ENCODE measurements around the gene PIK3CB. TPM values are rescaled to one million over a fixed set of nuclear protein-coding genes. Genes with fewer than 3 reads are reported as not detected.

The PIK3CB gene
- total and polyA plus RNA-seq, 11 donors, result 6.9 to 38.1 (median 29.4) TPM

DNA sequence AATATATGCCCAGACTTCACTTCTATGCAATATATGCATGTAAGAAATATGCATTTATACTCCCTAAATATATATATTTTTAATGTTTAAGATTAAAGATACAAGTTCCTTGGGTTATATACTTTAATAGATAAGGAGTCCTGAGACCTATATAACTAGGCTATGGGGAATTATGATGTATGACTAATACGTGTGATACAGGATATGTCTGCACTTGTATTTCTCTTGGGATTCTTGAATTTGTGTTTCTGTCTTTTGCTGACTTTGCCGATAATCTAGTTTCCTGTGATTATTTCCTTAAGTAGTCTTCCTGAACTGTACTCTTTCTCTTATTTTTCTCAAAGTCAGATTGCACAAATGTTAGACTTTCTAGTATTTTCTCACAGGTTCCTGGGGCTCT is 109.6 kb downstream of the PIK3CB start:
- H3K4me3 ChIP-seq, result no peak overlapping the region
- peaks cover 0 to 10% (median 4%) of the 10 kb centered on the region in 9 donors for H3K36me3 ChIP-seq
- no peak for TF ChIP-seq POLR2A (IDR thresholded peaks at IDR 0.05)
- TF ChIP-seq, protein P1, sequence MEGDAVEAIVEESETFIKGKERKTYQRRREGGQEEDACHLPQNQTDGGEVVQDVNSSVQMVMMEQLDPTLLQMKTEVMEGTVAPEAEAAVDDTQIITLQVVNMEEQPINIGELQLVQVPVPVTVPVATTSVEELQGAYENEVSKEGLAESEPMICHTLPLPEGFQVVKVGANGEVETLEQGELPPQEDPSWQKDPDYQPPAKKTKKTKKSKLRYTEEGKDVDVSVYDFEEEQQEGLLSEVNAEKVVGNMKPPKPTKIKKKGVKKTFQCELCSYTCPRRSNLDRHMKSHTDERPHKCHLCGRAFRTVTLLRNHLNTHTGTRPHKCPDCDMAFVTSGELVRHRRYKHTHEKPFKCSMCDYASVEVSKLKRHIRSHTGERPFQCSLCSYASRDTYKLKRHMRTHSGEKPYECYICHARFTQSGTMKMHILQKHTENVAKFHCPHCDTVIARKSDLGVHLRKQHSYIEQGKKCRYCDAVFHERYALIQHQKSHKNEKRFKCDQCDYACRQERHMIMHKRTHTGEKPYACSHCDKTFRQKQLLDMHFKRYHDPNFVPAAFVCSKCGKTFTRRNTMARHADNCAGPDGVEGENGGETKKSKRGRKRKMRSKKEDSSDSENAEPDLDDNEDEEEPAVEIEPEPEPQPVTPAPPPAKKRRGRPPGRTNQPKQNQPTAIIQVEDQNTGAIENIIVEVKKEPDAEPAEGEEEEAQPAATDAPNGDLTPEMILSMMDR (IDR thresholded peaks at IDR 0.05), result no peak
- intact Hi-C loops (cut with DNase I), result no loop called here
- ATAC-seq, result no peak
- no peak overlapping the region for H3K27ac ChIP-seq
- no peaks in the 10 kb centered on the region for H3K9me3 ChIP-seq
- WGBS, 4 donors, result 30 to 51% (median 39%) methylated on average over 2 of the region's 2 CpGs
- H3K4me1 ChIP-seq, result peaks cover 0 to 20% (median 3%) of the 10 kb centered on the region in 12 donors
- no peaks in the 10 kb centered on the region for H3K27me3 ChIP-seq
- no peak for DNase-seq

DNA sequence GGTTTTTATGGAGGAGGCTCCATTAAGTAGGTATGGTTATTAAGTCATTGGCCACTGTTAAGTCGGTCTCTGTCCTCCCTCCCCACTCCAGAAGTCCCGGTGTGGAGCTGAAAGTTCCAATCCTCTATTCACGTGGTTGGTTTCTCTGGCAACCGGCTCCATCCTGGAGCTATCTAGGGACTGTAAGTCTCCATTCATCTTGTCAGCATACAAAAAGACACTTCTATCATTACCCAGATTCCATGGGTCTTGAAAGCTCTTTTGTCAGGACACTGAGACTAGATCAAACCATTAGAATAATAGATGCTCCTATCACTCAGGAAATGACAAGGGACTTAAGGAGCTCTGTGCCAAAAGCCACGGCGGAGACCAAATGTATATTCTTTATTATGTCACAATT is 110.3 kb downstream of the PIK3CB start:
- ATAC-seq (no peak), DNase-seq (no peak)
- Histone ChIP-seq H3K36me3 (peaks cover 0 to 8% (median 4%) of the 10 kb centered on the region in 9 donors), H3K27me3 (no peaks in the 10 kb centered on the region), H3K4me1 (peaks cover 0 to 20% (median 3%) of the 10 kb centered on the region in 12 donors), H3K4me3 (no peak overlapping the region), H3K9me3 (no peaks in the 10 kb centered on the region), H3K27ac (no peak overlapping the region)
- 62 to 77% (median 67%) methylated on average over 5 to 6 of the region's 6 CpGs for WGBS, 4 donors
- intact Hi-C loops (cut with DNase I), result no loop called here
- TF ChIP-seq, protein P1 (IDR thresholded peaks at IDR 0.05), result no peak
- TF ChIP-seq POLR2A (IDR thresholded peaks at IDR 0.05), result no peak

DNA sequence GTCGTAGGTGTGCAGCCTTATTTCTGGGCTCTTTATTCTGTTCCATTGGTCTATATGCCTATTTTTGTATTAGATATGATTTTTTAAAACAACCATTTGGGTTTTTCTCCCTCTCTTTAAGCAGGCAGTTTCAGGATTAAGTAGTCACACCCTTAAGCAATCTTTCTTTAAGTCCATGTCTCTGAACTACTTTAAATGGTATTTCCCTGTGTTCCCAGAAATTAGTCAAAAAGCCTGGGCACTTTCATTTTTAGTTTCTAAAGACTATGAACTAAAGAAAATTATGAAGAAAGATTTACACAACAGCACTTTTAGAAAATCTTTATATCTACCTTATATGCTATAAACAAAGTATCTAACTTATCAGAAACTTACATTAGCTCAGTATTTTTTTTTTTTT is 115.9 kb downstream of the PIK3CB start:
- intact Hi-C loops (cut with DNase I), result no loop called here
- ATAC-seq (no peak), DNase-seq (no peak)
- H3K4me3 ChIP-seq, result no peak overlapping the region
- TF ChIP-seq POLR2A (IDR thresholded peaks at IDR 0.05), result no peak
- TF ChIP-seq, protein P1 (IDR thresholded peaks at IDR 0.05), result no peak
- peaks cover 0 to 16% (median 2%) of the 10 kb centered on the region in 9 donors for H3K36me3 ChIP-seq
- WGBS, 4 donors, result 90 to 100% (median 97%) methylated on average over 1 of the region's 1 CpG
- H3K4me1 ChIP-seq, result peaks cover 0 to 3% (median 0%) of the 10 kb centered on the region in 12 donors
- no peaks in the 10 kb centered on the region for H3K9me3 ChIP-seq
- no peaks in the 10 kb centered on the region for H3K27me3 ChIP-seq
- H3K27ac ChIP-seq, result peak overlapping the region in 1 of 12 donors; percentile 38

DNA sequence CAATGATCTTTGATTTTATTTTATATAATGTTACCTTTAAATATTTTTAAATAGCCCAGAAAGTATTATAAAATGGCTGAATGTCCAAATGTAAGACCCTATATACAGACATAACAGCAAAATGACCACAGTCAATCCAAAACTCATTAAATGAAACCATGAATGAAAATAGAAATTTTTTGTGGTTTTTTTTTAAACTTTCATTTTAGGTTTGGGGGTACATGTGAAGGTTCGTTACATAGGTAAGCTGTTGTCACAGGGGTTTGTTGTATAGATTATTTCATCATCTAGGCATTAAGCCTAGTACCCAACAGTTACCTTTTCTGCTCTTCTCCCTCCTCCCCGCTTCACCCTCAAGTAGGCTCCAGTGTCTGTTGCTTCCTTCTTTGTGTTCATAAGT is 117.4 kb downstream of the PIK3CB start:
- TF ChIP-seq, protein P1 (IDR thresholded peaks at IDR 0.05), result no peak
- no peak for TF ChIP-seq POLR2A (IDR thresholded peaks at IDR 0.05)
- ATAC-seq (no peak), DNase-seq (no peak)
- Histone ChIP-seq H3K4me3 (no peak overlapping the region), H3K9me3 (no peaks in the 10 kb centered on the region), H3K27me3 (no peaks in the 10 kb centered on the region), H3K36me3 (peaks cover 0 to 31% (median 12%) of the 10 kb centered on the region in 9 donors), H3K27ac (no peak overlapping the region), H3K4me1 (peaks cover 0 to 3% (median 0%) of the 10 kb centered on the region in 12 donors)
- 95 to 97% (median 96%) methylated on average over 2 of the region's 2 CpGs for WGBS, 4 donors
- intact Hi-C loops (cut with DNase I), result no loop called here

All from heart left ventricle (tissue), 16 donors.